GM12878 (cell line): Measurements from ENCODE around the gene TLDC2. TPM values are rescaled to one million over a fixed set of nuclear protein-coding genes. Genes with fewer than 3 reads are reported as not detected.

Experiments
- ATAC-seq: fragments of 200-7000 bp; cut with Tn5 transposase; 3 replicates; pipeline ENCODE4 v1.9.1; 2020; ENCODE audit warnings: mild to moderate bottlenecking, moderate library complexity
- BruUV-seq: library from RNA; stranded (reverse); fragments of 400-500 nt; replicated peaks from 2 replicates; lab custom pipeline; 2021; lab: Mats Ljungman, UMichigan
- CTCF ChIA-PET: fragments of 300-600 bp; sonication (Branson Sonifier 250); formaldehyde crosslinking; extraction: SDS; loops from one replicate; lab custom pipeline; 2021; ENCODE audit warnings: inconsistent platforms; lab: Yijun Ruan, JAX
- POLR2A ChIA-PET: fragments of 350-600 bp; formaldehyde crosslinking; extraction: SDS; loops from one replicate; lab custom pipeline; 2021; ENCODE audit warnings: inconsistent platforms; lab: Charles Lee
- RAD21 ChIA-PET: fragments of 300-600 bp; sonication (Branson Sonifier 250); formaldehyde crosslinking; loops from one replicate; lab custom pipeline; 2023; ENCODE audit warnings: antibody characterized with exemption; ENCODE audit not compliant: unreplicated experiment; lab: Charles Lee
- SMC1A ChIA-PET: fragments of 300-600 bp; sonication (Branson Sonifier 250); formaldehyde crosslinking; loops from one replicate; lab custom pipeline; 2023; ENCODE audit not compliant: unreplicated experiment, uncharacterized antibody; lab: Charles Lee
- DNase-seq: peaks from one replicate; pipeline ENCODE4 v3.0.0-alpha.2; 2011; ENCODE audit warnings: low read depth, low spot score
- FAIRE-seq: peaks from 3 replicates; lab custom pipeline; 2011; peaks lifted over from hg19 to GRCh38; lab: Jason Lieb, UNC
- H2AFZ ChIP-seq: 2 replicates; pipeline ENCODE4 v1.6.0; 2011; ENCODE audit warnings: low read depth, low read length, control low read depth; ENCODE audit not compliant: control insufficient read depth
- H3K27ac ChIP-seq: 2 replicates; pipeline ENCODE4 v1.5.1; 2011; ENCODE audit warnings: control low read depth; ENCODE audit not compliant: control insufficient read depth, insufficient read depth
- H3K27me3 ChIP-seq, 2 experiments: replicated peaks in 1 of 2; 2 replicates each; pipeline versions ENCODE4 v1.6.0 to v1.6.1; 2011; ENCODE audit warnings: low read length in 1 of 2; ENCODE audit not compliant: control insufficient read depth in 2 of 2, insufficient read depth in 2 of 2
- H3K36me3 ChIP-seq, 2 experiments: 2 replicates each; pipeline ENCODE4 v1.5.1; 2011; ENCODE audit warnings: low read length in 1 of 2; ENCODE audit not compliant: control insufficient read depth in 2 of 2, insufficient read depth in 2 of 2
- H3K4me1 ChIP-seq: 2 replicates; pipeline ENCODE4 v1.6.1; 2011; ENCODE audit warnings: mild to moderate bottlenecking, low read length, moderate library complexity, mixed read lengths; ENCODE audit not compliant: control insufficient read depth, insufficient read depth
- H3K4me2 ChIP-seq: 2 replicates; pipeline ENCODE4 v1.6.0; 2011; ENCODE audit warnings: control low read depth; ENCODE audit not compliant: control insufficient read depth, insufficient read depth
- H3K4me3 ChIP-seq: fragments of 200-600 bp; sonication (generic); 2 replicates; pipeline ENCODE4 v1.5.1; 2016
- H3K79me2 ChIP-seq: 2 replicates; pipeline ENCODE4 v1.6.0; 2011; ENCODE audit warnings: low read length; ENCODE audit not compliant: control insufficient read depth, insufficient read depth
- H3K9ac ChIP-seq: 2 replicates; pipeline ENCODE4 v1.8.0; 2011; ENCODE audit warnings: low read length, control low read depth, mixed read lengths; ENCODE audit not compliant: control insufficient read depth, insufficient read depth
- H3K9me3 ChIP-seq: replicated peaks from 3 replicates; pipeline ENCODE4 v1.5.1; 2011; ENCODE audit warnings: mild to moderate bottlenecking, low read length; ENCODE audit not compliant: control insufficient read depth, insufficient read depth
- H4K20me1 ChIP-seq: 2 replicates; pipeline ENCODE4 v1.6.0; 2011; ENCODE audit not compliant: control insufficient read depth, insufficient read depth
- EGR1 ChIP-seq, 2 experiments: IDR thresholded peaks; 1 replicate in 1 of 2; 2 replicates in 1 of 2; pipeline ENCODE4 v1.6.1; 2011 to 2012; ENCODE audit warnings: low read depth in 2 of 2, low read length in 2 of 2, borderline replicate concordance in 1 of 2, mild to moderate bottlenecking in 1 of 2, moderate library complexity in 1 of 2
- NR2C1 ChIP-seq: fragments of 450-650 bp; IDR thresholded peaks from 2 replicates; pipeline ENCODE4 v1.6.1; 2017; ENCODE audit warnings: antibody characterized with exemption, mild to moderate bottlenecking, moderate library complexity
- RUNX3 ChIP-seq: IDR thresholded peaks from 2 replicates; pipeline ENCODE4 v1.6.1; 2012; ENCODE audit warnings: low read length, inconsistent platforms
- ZNF24 ChIP-seq: fragments of 450-650 bp; IDR thresholded peaks from 2 replicates; pipeline ENCODE4 v1.6.1; 2017; ENCODE audit warnings: antibody characterized with exemption, mild to moderate bottlenecking
- WGBS: methylation state at CpG from one replicate; pipeline ENCODE4 v1.1.6; 2016; ENCODE audit warnings: low lambda C conversion rate; ENCODE audit not compliant: insufficient replicate concordance, insufficient coverage; ENCODE audit errors: missing lambda C conversion rate; 5-methylcytosine and 5-hydroxymethylcytosine counted together
- in situ Hi-C: fragments of 300-500 bp; cut with MboI; formaldehyde crosslinking; loops from 9 replicates; pipeline ENCODE4 v1.14.3; 2018; ENCODE audit warnings: mixed read lengths
- intact Hi-C: fragments of 100-400 bp; cut with micrococcal nuclease; formaldehyde crosslinking; loops from one replicate; pipeline ENCODE4 v1.14.2; 2022; ENCODE audit not compliant: unreplicated experiment
- polyA plus RNA-seq, 11 experiments: library from polyadenylated mRNA; depleted of rRNA in 4 of 11; unstranded in 6 of 11; stranded (reverse) in 5 of 11; fragments of >200 nt; fragmentation: Nextera tagmentation in 4 of 11; fragmentation: Illumina TruSeq in 1 of 11; extraction: Ambion mirVana in 4 of 11; extraction: Trizol in 1 of 11; gene quantifications; 1 replicate in 1 of 11; 2 replicates in 10 of 11; pipeline versions ENCODE4 v1.2.1 to v1.2.3, GENCODE V29; 2011 to 2016; ENCODE audit warnings: inconsistent platforms in 2 of 11, missing spikeins in 2 of 11, low read depth in 1 of 11
- total RNA-seq, 4 experiments: library from RNA; depleted of rRNA in 3 of 4; stranded (reverse); fragments of >200 nt in 3 of 4; fragmentation: Illumina TruSeq in 1 of 4; extraction: Trizol in 1 of 4; gene quantifications; 2 replicates each; pipeline versions ENCODE4 v1.2.1 to v1.2.3, GENCODE V29; 2013 to 2021
- TF ChIP-seq, protein P1 (sequence below): fragments of 450-650 bp; IDR thresholded peaks from 2 replicates; pipeline ENCODE4 v1.6.1; 2017; ENCODE audit warnings: mild to moderate bottlenecking, moderate library complexity
- TF ChIP-seq, protein P2 (sequence below): IDR thresholded peaks from 2 replicates; pipeline ENCODE4 v1.6.1; 2012; ENCODE audit warnings: mild to moderate bottlenecking, low read depth, low read length

Gene TLDC2
- total and polyA plus RNA-seq, 10 of the 15 experiments (the other 5 are each of a cell fraction or from before 2014, with no cell fraction given): 0.05 to 0.41 (median 0.21) TPM

DNA sequence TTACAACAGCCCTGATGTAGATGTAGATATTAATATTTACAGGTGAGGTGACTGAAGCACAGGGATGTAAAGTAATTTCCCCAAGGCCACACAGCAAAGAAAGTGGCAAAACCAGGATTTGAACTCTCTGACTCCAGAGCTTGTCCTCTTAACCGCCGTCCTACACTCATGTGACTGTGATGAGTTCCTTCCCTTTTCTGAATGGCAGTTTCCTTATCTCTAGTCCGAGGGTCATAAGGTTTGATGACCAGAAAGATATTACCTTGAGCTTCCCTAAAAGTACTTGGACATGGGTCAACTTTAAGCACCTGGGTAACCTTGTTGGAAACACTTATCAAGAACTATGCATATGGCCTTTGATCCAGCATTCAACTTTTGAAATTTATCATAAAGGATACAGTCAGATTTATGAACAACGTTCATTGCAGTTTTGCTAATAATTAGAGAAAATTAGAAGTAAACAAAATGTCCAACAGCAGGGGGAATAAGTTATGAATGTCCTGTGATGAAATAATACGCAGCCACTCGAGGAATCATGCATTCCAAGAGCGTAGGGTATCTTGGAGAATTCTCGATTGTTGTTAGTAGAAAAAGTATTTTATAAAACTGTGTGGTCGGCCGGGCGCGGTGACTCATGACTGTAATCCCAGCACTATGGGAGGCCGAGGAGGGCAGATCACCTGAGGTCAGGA lies 2.3 kb upstream of the TLDC2 start:
- H3K36me3 ChIP-seq: no peaks in the 10 kb centered on the region
- ChIA-PET CTCF (interaction anchor here (1.4 to 6.7 kb wide), 6 partner anchors 9 to 65 kb away, joined by 3 to 54 read pairs (median 16); no protein-coding TSS in a partner anchor), POLR2A (interaction anchor here (0.9 to 3.2 kb wide), 5 partner anchors 9 to 38 kb away, joined by 4 to 20 read pairs (median 4); no protein-coding TSS in a partner anchor), SMC1A (interaction anchor here (0.9 to 2.2 kb wide), 6 partner anchors 10 to 40 kb away, joined by 4 to 10 read pairs (median 4); no protein-coding TSS in a partner anchor), RAD21 (interaction anchor here (0.8 to 4.9 kb wide), 5 partner anchors 9 to 37 kb away, joined by 3 to 32 read pairs (median 7); a partner anchor contains a TSS)
- BruUV-seq: no TSS peak
- no peak overlapping the region for H3K4me3 ChIP-seq
- no peak for DNase-seq
- intact Hi-C loops (no loop called here), in situ Hi-C loops (no loop called here)
- H3K4me1 ChIP-seq: peaks cover 37% of the 10 kb centered on the region
- H4K20me1 ChIP-seq: no peaks in the 10 kb centered on the region
- ATAC-seq: no peak
- no peak overlapping the region for H3K9ac ChIP-seq
- H3K27me3 ChIP-seq: no peaks in the 10 kb centered on the region; a peak in 1 of 4 replicates
- H2AFZ ChIP-seq: no peak overlapping the region
- no peak overlapping the region for H3K27ac ChIP-seq
- TF ChIP-seq EGR1 (IDR thresholded peaks at IDR 0.05; ENCODE audit: borderline replicate concordance in 1 of 2, low read depth in 2 of 2, low read length in 2 of 2) (no peak), ZNF24 (no peak), RUNX3 (no peak), NR2C1 (no peak)
- TF ChIP-seq, protein P1, sequence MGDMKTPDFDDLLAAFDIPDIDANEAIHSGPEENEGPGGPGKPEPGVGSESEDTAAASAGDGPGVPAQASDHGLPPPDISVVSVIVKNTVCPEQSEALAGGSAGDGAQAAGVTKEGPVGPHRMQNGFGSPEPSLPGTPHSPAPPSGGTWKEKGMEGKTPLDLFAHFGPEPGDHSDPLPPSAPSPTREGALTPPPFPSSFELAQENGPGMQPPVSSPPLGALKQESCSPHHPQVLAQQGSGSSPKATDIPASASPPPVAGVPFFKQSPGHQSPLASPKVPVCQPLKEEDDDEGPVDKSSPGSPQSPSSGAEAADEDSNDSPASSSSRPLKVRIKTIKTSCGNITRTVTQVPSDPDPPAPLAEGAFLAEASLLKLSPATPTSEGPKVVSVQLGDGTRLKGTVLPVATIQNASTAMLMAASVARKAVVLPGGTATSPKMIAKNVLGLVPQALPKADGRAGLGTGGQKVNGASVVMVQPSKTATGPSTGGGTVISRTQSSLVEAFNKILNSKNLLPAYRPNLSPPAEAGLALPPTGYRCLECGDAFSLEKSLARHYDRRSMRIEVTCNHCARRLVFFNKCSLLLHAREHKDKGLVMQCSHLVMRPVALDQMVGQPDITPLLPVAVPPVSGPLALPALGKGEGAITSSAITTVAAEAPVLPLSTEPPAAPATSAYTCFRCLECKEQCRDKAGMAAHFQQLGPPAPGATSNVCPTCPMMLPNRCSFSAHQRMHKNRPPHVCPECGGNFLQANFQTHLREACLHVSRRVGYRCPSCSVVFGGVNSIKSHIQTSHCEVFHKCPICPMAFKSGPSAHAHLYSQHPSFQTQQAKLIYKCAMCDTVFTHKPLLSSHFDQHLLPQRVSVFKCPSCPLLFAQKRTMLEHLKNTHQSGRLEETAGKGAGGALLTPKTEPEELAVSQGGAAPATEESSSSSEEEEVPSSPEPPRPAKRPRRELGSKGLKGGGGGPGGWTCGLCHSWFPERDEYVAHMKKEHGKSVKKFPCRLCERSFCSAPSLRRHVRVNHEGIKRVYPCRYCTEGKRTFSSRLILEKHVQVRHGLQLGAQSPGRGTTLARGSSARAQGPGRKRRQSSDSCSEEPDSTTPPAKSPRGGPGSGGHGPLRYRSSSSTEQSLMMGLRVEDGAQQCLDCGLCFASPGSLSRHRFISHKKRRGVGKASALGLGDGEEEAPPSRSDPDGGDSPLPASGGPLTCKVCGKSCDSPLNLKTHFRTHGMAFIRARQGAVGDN: no peak
- TF ChIP-seq, protein P2, sequence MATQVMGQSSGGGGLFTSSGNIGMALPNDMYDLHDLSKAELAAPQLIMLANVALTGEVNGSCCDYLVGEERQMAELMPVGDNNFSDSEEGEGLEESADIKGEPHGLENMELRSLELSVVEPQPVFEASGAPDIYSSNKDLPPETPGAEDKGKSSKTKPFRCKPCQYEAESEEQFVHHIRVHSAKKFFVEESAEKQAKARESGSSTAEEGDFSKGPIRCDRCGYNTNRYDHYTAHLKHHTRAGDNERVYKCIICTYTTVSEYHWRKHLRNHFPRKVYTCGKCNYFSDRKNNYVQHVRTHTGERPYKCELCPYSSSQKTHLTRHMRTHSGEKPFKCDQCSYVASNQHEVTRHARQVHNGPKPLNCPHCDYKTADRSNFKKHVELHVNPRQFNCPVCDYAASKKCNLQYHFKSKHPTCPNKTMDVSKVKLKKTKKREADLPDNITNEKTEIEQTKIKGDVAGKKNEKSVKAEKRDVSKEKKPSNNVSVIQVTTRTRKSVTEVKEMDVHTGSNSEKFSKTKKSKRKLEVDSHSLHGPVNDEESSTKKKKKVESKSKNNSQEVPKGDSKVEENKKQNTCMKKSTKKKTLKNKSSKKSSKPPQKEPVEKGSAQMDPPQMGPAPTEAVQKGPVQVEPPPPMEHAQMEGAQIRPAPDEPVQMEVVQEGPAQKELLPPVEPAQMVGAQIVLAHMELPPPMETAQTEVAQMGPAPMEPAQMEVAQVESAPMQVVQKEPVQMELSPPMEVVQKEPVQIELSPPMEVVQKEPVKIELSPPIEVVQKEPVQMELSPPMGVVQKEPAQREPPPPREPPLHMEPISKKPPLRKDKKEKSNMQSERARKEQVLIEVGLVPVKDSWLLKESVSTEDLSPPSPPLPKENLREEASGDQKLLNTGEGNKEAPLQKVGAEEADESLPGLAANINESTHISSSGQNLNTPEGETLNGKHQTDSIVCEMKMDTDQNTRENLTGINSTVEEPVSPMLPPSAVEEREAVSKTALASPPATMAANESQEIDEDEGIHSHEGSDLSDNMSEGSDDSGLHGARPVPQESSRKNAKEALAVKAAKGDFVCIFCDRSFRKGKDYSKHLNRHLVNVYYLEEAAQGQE: no peak
- H3K4me2 ChIP-seq: no peak overlapping the region
- H3K79me2 ChIP-seq: no peaks in the 10 kb centered on the region
- 95% methylated on average over 13 of the region's 13 CpGs for WGBS
- no peak for FAIRE-seq
- H3K9me3 ChIP-seq: no peaks in the 10 kb centered on the region
